Measurements from ENCODE around the gene FARS2. TPM values are rescaled to one million over a fixed set of nuclear protein-coding genes. Genes with fewer than 3 reads are reported as not detected.

The FARS2 gene
- total RNA-seq, 2 donors from 2014 or later: 16.2 to 18.3 TPM

- WGBS, 2 experiments (ENCODE audit: insufficient coverage in 1 of 2, insufficient read length in 1 of 2): 86 to 98% methylated on average over 1 to 2 of the region's 2 CpGs
- Mint-ChIP-seq H3K9me3 (no peaks in the 10 kb centered on the region), H3K4me1 (peaks cover 3% of the 10 kb centered on the region), H3K27ac (no peak overlapping the region), H3K36me3 (ENCODE audit: low read depth) (no peaks in the 10 kb centered on the region), H3K27me3 (ENCODE audit: insufficient read depth) (no peaks in the 10 kb centered on the region), H3K4me3 (no peak overlapping the region)
- TF ChIP-seq CTCF (conservative IDR thresholded peaks at IDR 0.05): no peak
- Histone ChIP-seq H3K27me3 (ENCODE audit: control insufficient read depth, insufficient read depth, low read length, poor library complexity, severe bottlenecking) (no peaks in the 10 kb centered on the region), H3K4me3 (ENCODE audit: low read length) (no peak overlapping the region), H3K9me3 (ENCODE audit: control insufficient read depth, low read length) (no peaks in the 10 kb centered on the region), H3K36me3 (ENCODE audit: control insufficient read depth, insufficient read depth, low read length) (no peaks in the 10 kb centered on the region), H3K27ac (ENCODE audit: low read depth, low read length) (no peak overlapping the region), H3K4me1 (ENCODE audit: control insufficient read depth, insufficient read depth, low read length) (no peaks in the 10 kb centered on the region), H3K9ac (ENCODE audit: extremely low read depth, low read length, poor library complexity, severe bottlenecking) (no peak overlapping the region)
- no peak for DNase-seq
These were observed 483.8 kb downstream of the FARS2 start for GRCh38 chr6:5745081-5745480.

DNA sequence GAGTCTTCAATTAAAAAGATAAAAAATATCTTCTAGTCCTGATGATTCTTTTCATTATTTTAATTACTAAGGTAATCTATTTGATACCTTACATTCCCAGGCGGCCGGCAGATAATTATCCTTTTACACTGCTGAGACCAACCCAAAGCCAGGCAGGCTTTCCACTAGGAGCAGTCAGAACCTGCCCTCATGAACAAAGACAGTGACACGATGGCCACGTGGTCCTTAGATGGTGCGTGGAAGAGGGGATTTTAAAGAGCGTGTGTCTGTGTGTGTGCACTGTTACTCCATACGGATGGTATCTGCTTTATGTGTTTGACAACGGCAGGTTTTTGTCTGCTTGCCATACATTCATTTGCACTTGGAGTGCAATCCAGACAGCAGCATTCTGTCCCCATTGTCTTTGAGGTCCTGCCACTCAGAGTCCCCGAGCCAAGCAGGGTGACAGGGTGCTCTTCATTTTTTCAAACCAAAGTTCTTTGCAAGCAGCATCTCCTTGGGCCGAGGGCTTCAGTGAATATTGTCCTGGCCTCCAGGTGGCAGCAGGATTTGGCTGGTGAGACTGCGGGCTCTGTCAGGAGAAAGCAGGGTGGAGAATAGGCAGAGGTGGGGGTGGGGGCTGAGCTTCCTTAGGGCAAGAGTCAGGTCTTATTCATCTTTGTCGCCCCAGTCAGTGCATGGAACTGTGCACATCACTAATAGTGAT lies 484.9 kb downstream of the FARS2 start:
- H3K4me3 ChIP-seq (ENCODE audit: low read length): no peak overlapping the region
- no peaks in the 10 kb centered on the region for H3K9me3 Mint-ChIP-seq
- TF ChIP-seq CTCF (conservative IDR thresholded peaks at IDR 0.05): peak; percentile 73
- DNase-seq: peak; percentile 88
- H3K27me3 ChIP-seq (ENCODE audit: control insufficient read depth, insufficient read depth, low read length, poor library complexity, severe bottlenecking): no peaks in the 10 kb centered on the region
- H3K27ac Mint-ChIP-seq: no peak overlapping the region
- H3K4me3 Mint-ChIP-seq: no peak overlapping the region
- no peaks in the 10 kb centered on the region for H3K36me3 Mint-ChIP-seq (ENCODE audit: low read depth)
- no peak overlapping the region for H3K9ac ChIP-seq (ENCODE audit: extremely low read depth, low read length, poor library complexity, severe bottlenecking)
- 78 to 83% methylated on average over 8 to 12 of the region's 12 CpGs for WGBS, 2 experiments (ENCODE audit: insufficient coverage in 1 of 2, insufficient read length in 1 of 2)
- H3K27ac ChIP-seq (ENCODE audit: low read depth, low read length): no peak overlapping the region
- H3K4me1 Mint-ChIP-seq: peaks cover 3% of the 10 kb centered on the region
- H3K36me3 ChIP-seq (ENCODE audit: control insufficient read depth, insufficient read depth, low read length): no peaks in the 10 kb centered on the region
- H3K27me3 Mint-ChIP-seq (ENCODE audit: insufficient read depth): no peaks in the 10 kb centered on the region
- H3K9me3 ChIP-seq (ENCODE audit: control insufficient read depth, low read length): no peaks in the 10 kb centered on the region
- H3K4me1 ChIP-seq (ENCODE audit: control insufficient read depth, insufficient read depth, low read length): peaks cover under 1% of the 10 kb centered on the region

DNA sequence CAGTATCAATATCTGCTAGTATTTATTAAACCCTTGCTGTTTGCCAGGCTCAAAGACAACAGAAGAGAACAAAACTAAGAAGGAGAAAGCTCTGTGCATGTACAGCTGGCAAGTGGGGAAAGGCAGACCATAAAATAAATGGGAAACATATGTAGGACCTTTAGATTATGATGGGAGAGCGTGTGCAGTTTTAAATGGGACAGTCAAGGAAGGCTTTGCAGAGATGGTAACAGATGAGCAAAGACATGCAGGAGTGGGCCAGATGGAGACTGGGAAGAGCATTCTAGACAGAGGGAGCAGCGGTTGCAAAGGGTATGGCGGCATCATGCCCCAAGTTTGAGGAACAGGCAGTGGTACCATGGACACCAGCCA lies 485.4 kb downstream of the FARS2 start:
- no peak overlapping the region for H3K9ac ChIP-seq (ENCODE audit: extremely low read depth, low read length, poor library complexity, severe bottlenecking)
- no peak overlapping the region for H3K4me3 ChIP-seq (ENCODE audit: low read length)
- TF ChIP-seq CTCF (conservative IDR thresholded peaks at IDR 0.05): peak; percentile 15
- Mint-ChIP-seq H3K9me3 (no peaks in the 10 kb centered on the region), H3K4me1 (peaks cover 7% of the 10 kb centered on the region), H3K36me3 (ENCODE audit: low read depth) (no peaks in the 10 kb centered on the region), H3K27ac (no peak overlapping the region), H3K27me3 (ENCODE audit: insufficient read depth) (no peaks in the 10 kb centered on the region), H3K4me3 (no peak overlapping the region)
- 94 to 95% methylated on average over 3 of the region's 3 CpGs for WGBS, 2 experiments (ENCODE audit: insufficient coverage in 1 of 2, insufficient read length in 1 of 2)
- H3K27ac ChIP-seq (ENCODE audit: low read depth, low read length): no peak overlapping the region
- no peaks in the 10 kb centered on the region for H3K27me3 ChIP-seq (ENCODE audit: control insufficient read depth, insufficient read depth, low read length, poor library complexity, severe bottlenecking)
- no peaks in the 10 kb centered on the region for H3K9me3 ChIP-seq (ENCODE audit: control insufficient read depth, low read length)
- H3K36me3 ChIP-seq (ENCODE audit: control insufficient read depth, insufficient read depth, low read length): no peaks in the 10 kb centered on the region
- peaks cover 6% of the 10 kb centered on the region for H3K4me1 ChIP-seq (ENCODE audit: control insufficient read depth, insufficient read depth, low read length)
- no peak for DNase-seq
